SK-N-DZ (cell line): ENCODE results near the gene SLC5A2.
"Not testable (repeated sequence)": the region's sequence is repeated elsewhere in the genome, so short reads cannot be mapped to it uniquely, and the experiment has no call there.

ENCODE experiments used
- DNase-seq: peaks from one replicate; pipeline ENCODE4 v3.0.0-alpha.2; 2015; ENCODE audit warnings: low spot score

Gene SLC5A2

GRCh38 chr16:31496670-31497069 lies 13.7 kb downstream of the SLC5A2 start:
- no peak for DNase-seq

- DNase-seq, result no peak
Measured at GRCh38 chr16:31498493-31498892, 15.6 kb downstream of the SLC5A2 start.

- DNase-seq, result no peak
Measured at GRCh38 chr16:31499928-31500327, 17.0 kb downstream of the SLC5A2 start.

DNA sequence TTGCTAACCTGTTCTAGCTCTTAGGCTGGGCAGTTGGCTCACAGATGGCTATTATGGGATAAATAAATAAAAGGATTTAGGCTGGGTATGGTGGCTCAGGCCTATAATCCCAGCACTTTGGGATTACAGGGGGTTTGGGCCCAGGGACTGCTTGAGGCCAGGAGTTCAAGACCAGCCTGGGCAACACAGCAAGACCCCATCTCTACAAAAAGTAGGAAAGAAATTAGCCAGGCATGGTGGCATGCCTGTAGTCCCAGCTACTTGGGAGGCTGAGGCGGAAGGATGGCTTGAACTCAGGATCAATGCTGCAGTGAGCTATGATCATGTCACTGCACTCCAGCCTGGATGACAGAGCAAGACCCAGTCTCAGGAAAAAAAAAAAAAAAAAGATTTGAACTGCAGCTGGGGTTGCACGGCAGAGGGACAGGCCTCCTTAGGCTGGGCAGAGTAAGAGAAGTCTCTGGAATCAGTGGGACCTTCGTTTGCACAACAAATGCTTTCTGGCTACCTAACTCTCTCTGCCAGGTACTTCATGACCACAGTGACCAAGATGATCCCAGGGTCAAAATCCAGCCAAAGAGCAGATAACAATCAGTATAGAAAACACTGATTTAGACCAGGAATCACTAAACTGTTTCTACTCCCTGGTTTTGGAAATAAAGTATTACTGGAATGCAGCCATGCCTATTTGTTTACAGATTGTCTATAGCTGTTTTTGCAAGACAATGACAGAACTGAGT lies 18.5 kb downstream of the SLC5A2 start:
- DNase-seq, result no peak

DNA sequence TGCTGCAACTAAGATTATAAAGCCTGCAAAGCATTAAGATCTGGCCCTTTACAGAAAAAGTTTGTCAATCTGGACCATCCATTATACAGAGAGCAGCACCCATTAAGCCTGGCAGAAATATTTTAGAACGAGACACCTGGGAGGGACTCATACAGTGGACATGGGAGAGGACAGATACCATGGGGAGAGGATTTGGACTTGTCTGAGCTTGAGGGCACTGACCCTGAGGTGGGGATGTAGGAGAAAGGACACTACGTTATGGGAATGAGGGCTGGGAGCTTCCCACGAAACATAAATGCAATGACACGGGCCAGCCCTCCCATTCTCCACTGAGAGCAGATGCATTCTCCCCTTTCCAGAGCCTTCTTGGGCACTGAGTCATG lies 19.0 kb downstream of the SLC5A2 start:
- DNase-seq, result no peak

DNA sequence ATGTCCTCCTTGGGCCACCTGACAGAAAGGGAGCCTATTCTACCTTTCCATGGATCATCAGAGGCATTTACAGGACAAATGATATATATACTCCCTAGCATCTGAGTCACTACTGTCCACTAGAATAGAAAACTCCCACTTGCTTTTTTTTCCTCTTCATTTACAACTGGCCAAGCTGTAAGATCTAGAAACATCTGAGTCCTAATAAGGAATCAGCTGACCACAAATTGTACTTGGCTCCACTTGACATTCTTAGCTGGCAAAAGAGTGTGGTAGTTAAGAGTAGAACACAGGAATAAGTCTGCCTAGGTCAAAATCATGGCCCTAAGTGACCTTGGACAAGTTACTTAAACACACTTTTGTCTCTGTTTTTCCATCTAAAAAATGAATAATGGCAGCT lies 20.1 kb downstream of the SLC5A2 start:
- no peak for DNase-seq

DNA sequence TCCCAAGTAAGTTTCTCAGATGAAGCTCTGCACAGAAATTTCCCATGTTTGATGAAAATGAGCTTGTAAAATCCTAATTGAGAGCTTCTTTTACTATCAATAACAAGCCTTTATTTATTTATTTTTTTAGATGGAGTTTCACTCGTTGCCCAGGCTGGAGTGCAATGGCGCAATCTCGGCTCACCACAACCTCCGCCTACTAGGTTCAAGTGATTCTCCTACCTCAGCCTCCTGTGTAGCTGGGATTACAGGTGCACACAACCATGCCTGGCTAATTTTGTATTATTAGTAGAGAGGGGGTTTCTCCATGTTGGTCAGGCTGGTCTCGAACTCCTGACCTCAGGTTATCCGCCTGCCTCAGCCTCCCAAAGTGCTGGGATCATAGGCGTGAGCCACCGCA lies 20.6 kb downstream of the SLC5A2 start:
- not testable (repeated sequence) for DNase-seq

DNA sequence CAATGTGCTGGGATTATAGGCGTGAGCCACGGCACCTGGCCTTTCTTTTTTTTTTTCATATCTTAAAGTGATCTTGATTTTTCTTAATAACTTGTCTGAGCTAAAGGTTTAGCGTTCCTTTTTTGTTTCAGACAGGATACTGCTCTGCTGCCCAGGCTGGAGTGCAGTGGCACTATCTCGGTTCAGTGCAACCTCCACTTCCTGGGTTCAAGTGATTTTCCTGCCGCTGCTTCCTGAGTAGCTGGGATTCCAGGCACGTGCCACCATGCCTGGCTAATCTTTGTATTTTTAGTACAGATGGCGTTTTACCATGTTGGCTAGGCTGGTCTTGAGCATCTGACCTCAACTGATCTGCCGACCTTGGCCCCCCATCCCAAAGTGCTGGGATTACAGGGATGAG lies 21.2 kb downstream of the SLC5A2 start:
- DNase-seq, result no peak

DNA sequence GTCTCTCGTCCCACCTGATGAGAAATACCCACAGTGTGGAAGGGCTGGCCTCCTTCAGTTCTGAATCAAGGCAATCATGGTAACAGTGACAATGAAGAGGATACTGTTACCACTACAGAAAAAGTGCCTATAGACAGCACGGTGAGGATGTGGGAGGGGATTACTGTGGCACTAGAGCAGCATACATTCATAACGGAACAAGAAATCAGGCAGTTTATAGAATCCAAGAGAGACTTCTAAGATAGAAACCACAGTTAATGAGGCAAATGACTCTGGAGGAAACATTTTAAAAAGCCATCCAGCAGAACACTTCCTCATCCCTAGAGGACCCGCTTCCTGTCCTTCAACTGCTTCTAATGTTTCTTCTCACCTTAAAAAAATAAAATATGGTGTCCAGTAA lies 22.6 kb downstream of the SLC5A2 start:
- DNase-seq, result no peak

- no peak for DNase-seq
Measured at GRCh38 chr16:31507617-31507928, 24.6 kb downstream of the SLC5A2 start.

GRCh38 chr16:31507929-31508705 lies 25.2 kb downstream of the SLC5A2 start, which contains the start of gene RUSF1:
Gene RUSF1 (minus strand): TSS chr16:31508391. CDS start chr16:31508373, 18 bp downstream.
- peak; percentile 83 for DNase-seq

GRCh38 chr16:31508706-31509195 lies 25.8 kb downstream of the SLC5A2 start:
- DNase-seq, result no peak

DNA sequence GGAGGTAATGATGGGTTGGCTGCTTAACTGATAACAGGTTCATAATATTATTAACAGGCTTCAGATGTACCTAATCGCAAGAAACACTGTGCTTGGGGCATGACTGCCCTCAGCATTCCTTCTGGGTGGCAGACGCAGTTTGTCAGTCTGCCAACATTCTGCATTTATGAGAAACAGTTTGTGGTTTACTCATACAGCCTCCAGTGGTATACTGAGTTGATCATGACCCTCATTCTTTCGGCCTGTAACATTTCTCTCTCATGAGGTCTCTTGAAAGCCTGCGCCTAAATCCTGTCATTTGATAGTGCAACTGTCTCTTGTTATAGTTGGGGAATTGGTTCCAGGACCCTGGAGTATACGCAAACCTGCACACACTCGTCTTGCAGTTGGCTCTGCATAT lies 30.2 kb downstream of the SLC5A2 start:
- no peak for DNase-seq

DNA sequence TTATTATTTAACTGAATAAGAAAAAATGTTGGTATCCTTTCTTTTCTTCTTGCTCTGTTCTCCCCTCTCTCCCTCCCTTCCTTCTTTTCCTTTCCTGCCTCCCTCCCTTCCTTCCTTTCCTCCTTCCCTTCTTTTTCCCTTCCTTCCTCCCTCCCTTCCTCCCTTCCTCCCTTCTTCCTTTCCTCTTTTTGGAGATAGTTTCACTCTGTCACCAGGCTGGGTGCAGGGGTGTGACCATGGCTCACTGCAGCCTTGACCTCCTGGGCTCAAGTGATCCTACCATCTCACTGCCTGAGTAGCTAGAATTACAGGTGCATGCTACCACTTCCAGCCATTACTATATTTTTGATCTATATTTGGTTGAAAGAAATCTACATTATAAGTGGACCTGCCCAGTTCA lies 31.0 kb downstream of the SLC5A2 start:
- no peak for DNase-seq

- no peak for DNase-seq
Measured at GRCh38 chr16:31517800-31518402, 35.0 kb downstream of the SLC5A2 start.

- no peak for DNase-seq
Measured at GRCh38 chr16:31519759-31520431, 37.0 kb downstream of the SLC5A2 start.

- no peak for DNase-seq
Measured at GRCh38 chr16:31521368-31521767, 38.4 kb downstream of the SLC5A2 start.

DNA sequence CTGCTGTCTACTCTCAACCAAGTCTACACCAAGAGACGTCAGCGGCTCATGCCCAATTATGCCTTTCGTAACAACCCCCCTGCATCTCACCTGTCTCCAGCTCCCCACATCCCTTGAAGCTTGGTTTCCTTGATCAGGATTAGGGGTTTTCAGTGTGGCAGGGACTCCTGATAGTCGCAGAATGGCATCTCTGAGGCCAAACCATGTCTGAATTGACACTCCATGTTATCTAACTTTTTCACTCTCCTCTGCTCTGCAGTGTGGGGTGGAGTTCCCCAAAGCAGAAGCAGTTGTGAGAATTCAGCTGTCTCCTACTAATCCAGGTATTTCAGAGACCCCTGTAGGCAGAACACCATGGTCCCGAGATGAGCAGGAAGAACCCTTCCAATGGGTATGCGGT lies 39.1 kb downstream of the SLC5A2 start:
- DNase-seq, result no peak

GRCh38 chr16:31523768-31524167 lies 40.8 kb downstream of the SLC5A2 start:
- not testable (repeated sequence) for DNase-seq

GRCh38 chr16:31525113-31525512 lies 42.2 kb downstream of the SLC5A2 start:
- no peak for DNase-seq

DNA sequence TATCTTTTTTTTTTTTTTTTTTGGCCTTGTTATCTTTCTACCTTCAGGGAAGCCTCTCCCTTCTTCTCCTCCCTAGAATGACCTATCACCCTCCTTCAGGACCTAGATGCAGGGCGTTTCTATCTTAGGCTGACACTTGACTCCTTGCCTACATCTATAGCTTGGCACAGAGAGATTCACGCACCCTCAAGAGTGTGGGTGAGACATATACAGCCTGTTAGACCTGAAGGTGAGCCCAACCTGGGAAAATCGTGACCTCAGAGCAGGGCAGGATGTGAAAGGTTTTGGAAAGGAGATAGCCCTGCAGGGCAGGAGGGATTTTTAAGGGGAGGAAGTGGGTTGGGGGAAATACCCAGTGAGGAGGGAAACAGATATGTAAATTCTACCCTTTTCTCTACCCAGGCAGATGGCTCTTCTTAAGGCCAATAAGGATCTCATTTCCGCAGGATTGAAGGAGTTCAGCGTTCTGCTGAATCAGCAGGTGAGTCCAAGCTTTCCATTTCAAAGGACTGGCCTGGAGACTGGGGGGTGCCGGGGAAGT lies 44.9 kb downstream of the SLC5A2 start, which contains the start of gene AHSP:
AHSP (plus strand) TSS at position 167 of the 541 bp plus-strand sequence; CDS start at position 407, 240 bp downstream.
- no peak for DNase-seq
